Kidney (tissue), 14 donors: ENCODE measurements around the gene UBASH3A. TPM values are rescaled to one million over a fixed set of nuclear protein-coding genes. Genes with fewer than 3 reads are reported as not detected.

Experiments used
- DNase-seq, 5 donors: peaks; one replicate each; pipeline ENCODE4 v3.0.0-alpha.2; 2013 to 2020
- FAIRE-seq: peaks from 2 replicates; lab custom pipeline; 2012; peaks lifted over from hg19 to GRCh38; lab: Jason Lieb, UNC
- H3K27ac ChIP-seq, 2 donors: one replicate each; pipeline ENCODE4 v1.7.0; 2013; ENCODE audit warnings: low read depth in 2 of 2, low read length in 2 of 2, inconsistent platforms in 1 of 2
- H3K27me3 ChIP-seq: one replicate; pipeline ENCODE4 v1.7.1; 2013; ENCODE audit warnings: low read length, inconsistent platforms; ENCODE audit not compliant: control insufficient read depth, insufficient read depth
- H3K36me3 ChIP-seq, 3 donors: one replicate each; pipeline versions ENCODE4 v1.7.0 to v1.7.1; 2013; ENCODE audit warnings: low read length in 3 of 3, control low read depth in 1 of 3, inconsistent platforms in 1 of 3; ENCODE audit not compliant: insufficient read depth in 3 of 3, control insufficient read depth in 2 of 3
- H3K4me1 ChIP-seq, 3 donors: one replicate each; pipeline versions ENCODE4 v1.7.0 to v1.7.1; 2013; ENCODE audit warnings: low read length in 3 of 3, inconsistent platforms in 1 of 3, low read depth in 1 of 3; ENCODE audit not compliant: control insufficient read depth in 2 of 3, insufficient read depth in 2 of 3
- H3K4me3 ChIP-seq, 3 donors: one replicate each; pipeline versions ENCODE4 v1.7.0 to v1.8.1; 2013; ENCODE audit warnings: low read length in 3 of 3, control low read depth in 1 of 3, inconsistent platforms in 1 of 3
- H3K9ac ChIP-seq, 3 donors: one replicate each; pipeline versions ENCODE4 v1.7.0 to v1.7.1; 2013; ENCODE audit warnings: low read length in 3 of 3, control low read depth in 1 of 3, inconsistent platforms in 1 of 3
- H3K9me3 ChIP-seq, 3 donors: one replicate each; pipeline versions ENCODE4 v1.7.0 to v1.7.1; 2013; ENCODE audit warnings: low read length in 3 of 3, control low read depth in 1 of 3, inconsistent platforms in 1 of 3; ENCODE audit not compliant: control insufficient read depth in 2 of 3, insufficient read depth in 1 of 3
- intact Hi-C: fragments of 100-400 bp; cut with DNase I; formaldehyde crosslinking; loops from one replicate; pipeline ENCODE4 v1.11.1; 2022
- polyA plus RNA-seq: library from polyadenylated mRNA; stranded (reverse); fragments of 350-450 nt; fragmentation: Illumina TruSeq; extraction: RNeasy Lipid Tissue Mini Kit (QIAGEN cat#74804); gene quantifications from one replicate; pipeline ENCODE4 v1.2.3, GENCODE V29; 2014; ENCODE audit warnings: low read depth, low replicate concordance; ENCODE audit not compliant: insufficient read depth
- total RNA-seq: library from RNA; stranded (reverse); fragmentation: NEBNext Ultra II Directional; extraction: Animal tissue kit (Norgen Biotek cat#: 25700); gene quantifications from one replicate; pipeline ENCODE4 v1.2.1, GENCODE V29; 2021
- TF ChIP-seq, protein P1 (sequence below): IDR thresholded peaks from 3 replicates; pipeline ENCODE4 v1.5.1; 2012; ENCODE audit warnings: mild to moderate bottlenecking, moderate library complexity, borderline replicate concordance; ENCODE audit not compliant: insufficient read depth; ENCODE audit errors: extremely low read depth
- donor health status: control.
- donor health status: control.
- donor health status: control.
- donor health status: control.
- donor health status: control.
- donor health status: DM: yes; HTN: yes; CAD: no.
- donor health status: Normal renal cell carcinoma (clear cell type).

UBASH3A gene
- total and polyA plus RNA-seq, 2 donors from 2014 or later, result 2.7 TPM; not detected in 1

DNA sequence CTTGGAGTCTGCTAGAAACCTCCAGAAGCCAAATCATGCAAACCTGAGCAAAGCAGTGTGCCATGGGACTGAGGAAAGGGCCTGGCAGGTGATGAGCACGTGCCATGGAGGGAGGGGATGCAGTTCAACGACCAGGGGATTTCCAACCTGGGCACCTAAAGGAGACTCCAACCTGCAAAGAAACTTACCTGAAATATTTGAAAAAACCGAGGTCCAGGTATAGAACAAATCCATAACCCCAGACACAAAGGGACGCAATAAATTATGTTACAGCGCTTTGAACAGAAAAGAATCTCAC lies 8.9 kb downstream of the UBASH3A start:
- H3K4me3 ChIP-seq, result no peak overlapping the region
- intact Hi-C loops, result no loop called here
- H3K9me3 ChIP-seq, result no peaks in the 10 kb centered on the region
- no peaks in the 10 kb centered on the region for H3K4me1 ChIP-seq
- H3K9ac ChIP-seq, result no peak overlapping the region
- TF ChIP-seq, protein P1, sequence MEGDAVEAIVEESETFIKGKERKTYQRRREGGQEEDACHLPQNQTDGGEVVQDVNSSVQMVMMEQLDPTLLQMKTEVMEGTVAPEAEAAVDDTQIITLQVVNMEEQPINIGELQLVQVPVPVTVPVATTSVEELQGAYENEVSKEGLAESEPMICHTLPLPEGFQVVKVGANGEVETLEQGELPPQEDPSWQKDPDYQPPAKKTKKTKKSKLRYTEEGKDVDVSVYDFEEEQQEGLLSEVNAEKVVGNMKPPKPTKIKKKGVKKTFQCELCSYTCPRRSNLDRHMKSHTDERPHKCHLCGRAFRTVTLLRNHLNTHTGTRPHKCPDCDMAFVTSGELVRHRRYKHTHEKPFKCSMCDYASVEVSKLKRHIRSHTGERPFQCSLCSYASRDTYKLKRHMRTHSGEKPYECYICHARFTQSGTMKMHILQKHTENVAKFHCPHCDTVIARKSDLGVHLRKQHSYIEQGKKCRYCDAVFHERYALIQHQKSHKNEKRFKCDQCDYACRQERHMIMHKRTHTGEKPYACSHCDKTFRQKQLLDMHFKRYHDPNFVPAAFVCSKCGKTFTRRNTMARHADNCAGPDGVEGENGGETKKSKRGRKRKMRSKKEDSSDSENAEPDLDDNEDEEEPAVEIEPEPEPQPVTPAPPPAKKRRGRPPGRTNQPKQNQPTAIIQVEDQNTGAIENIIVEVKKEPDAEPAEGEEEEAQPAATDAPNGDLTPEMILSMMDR, result no peak
- no peak overlapping the region for H3K27ac ChIP-seq
- H3K36me3 ChIP-seq, result no peaks in the 10 kb centered on the region
- no peak for DNase-seq
- no peaks in the 10 kb centered on the region for H3K27me3 ChIP-seq
- no peak for FAIRE-seq

DNA sequence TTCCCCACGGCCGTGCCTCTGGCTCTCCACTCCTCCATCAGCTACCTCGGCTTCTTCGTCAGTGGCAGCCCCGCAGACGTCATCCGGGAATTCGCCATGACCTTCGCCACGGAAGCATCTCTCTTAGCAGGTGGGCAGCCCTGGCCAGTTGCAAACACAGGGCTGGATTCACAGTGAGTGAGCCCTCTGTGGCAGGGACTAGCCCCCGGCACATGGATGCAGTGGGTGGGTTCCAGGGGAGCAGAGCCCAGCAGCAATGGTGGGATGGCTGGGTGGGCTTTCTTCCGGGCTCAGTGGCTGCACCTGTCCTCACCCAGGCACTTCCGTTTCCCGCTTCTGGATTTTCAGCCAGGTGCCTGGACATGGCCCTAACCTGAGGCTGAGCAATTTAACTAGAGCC lies 9.4 kb downstream of the UBASH3A start:
- DNase-seq (no peak), FAIRE-seq (no peak)
- intact Hi-C loops, result no loop called here
- Histone ChIP-seq H3K36me3 (no peaks in the 10 kb centered on the region), H3K27me3 (no peaks in the 10 kb centered on the region), H3K27ac (no peak overlapping the region), H3K9me3 (no peaks in the 10 kb centered on the region), H3K4me1 (no peaks in the 10 kb centered on the region), H3K4me3 (no peak overlapping the region), H3K9ac (no peak overlapping the region)
- TF ChIP-seq, protein P1, result no peak

DNA sequence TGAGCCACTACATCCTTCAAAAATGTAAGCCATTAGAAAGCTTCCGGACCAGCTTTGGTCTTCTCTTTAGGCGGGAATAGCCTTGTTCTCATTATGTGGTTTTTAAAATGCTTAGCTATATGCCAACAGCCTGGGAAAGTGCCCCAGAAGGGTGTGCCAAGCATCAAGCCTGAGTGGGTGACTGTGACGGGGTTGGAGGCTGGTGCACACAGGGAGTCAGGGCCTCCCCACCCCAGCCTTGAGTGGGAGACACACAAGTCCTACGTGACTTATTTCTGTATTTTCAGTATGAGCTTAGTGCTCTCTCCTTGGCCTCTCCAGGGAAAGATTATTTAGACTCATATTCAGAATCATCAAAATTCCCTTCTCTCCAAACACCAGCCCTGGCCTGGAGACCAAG lies 9.8 kb downstream of the UBASH3A start:
- Histone ChIP-seq H3K4me1 (no peaks in the 10 kb centered on the region), H3K36me3 (no peaks in the 10 kb centered on the region), H3K4me3 (no peak overlapping the region), H3K9ac (no peak overlapping the region), H3K27ac (no peak overlapping the region), H3K9me3 (no peaks in the 10 kb centered on the region), H3K27me3 (no peaks in the 10 kb centered on the region)
- intact Hi-C loops, result no loop called here
- DNase-seq (no peak), FAIRE-seq (no peak)
- TF ChIP-seq, protein P1, result no peak

DNA sequence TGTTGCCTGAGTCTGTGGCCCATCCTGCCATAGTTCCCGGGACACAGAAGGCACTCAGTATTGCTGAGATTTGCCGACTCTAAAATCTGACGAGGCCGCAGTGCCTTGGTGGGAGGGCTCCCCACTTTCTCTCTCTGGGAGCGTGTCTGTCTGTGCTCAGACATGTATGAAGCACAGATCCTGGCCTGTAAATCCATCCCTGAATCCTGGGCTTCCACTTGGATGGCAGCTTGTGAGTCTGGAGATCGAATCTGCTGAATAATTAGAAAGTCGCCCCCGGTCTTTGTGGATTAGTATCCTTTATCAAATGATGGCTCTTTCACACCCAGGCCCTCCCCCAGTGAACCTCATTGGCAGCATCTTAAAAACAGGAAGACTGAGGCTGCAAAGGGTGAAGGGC lies 10.4 kb downstream of the UBASH3A start:
- no peaks in the 10 kb centered on the region for H3K9me3 ChIP-seq
- TF ChIP-seq, protein P1, result no peak
- no peaks in the 10 kb centered on the region for H3K36me3 ChIP-seq
- H3K4me1 ChIP-seq, result no peaks in the 10 kb centered on the region
- no peak overlapping the region for H3K27ac ChIP-seq
- DNase-seq (no peak), FAIRE-seq (no peak)
- H3K9ac ChIP-seq, result no peak overlapping the region
- no peaks in the 10 kb centered on the region for H3K27me3 ChIP-seq
- intact Hi-C loops, result no loop called here
- H3K4me3 ChIP-seq, result no peak overlapping the region
